NCI-H146 treated with DMSO at 0.1 percent for 48 hours (cell line): ENCODE measurements around the gene MPG.

Source experiments
- DNase-seq: peaks from one replicate; lab custom pipeline; 2025; ENCODE audit not compliant: unreplicated experiment; lab: John Stamatoyannopoulos, UW

The MPG gene

DNA sequence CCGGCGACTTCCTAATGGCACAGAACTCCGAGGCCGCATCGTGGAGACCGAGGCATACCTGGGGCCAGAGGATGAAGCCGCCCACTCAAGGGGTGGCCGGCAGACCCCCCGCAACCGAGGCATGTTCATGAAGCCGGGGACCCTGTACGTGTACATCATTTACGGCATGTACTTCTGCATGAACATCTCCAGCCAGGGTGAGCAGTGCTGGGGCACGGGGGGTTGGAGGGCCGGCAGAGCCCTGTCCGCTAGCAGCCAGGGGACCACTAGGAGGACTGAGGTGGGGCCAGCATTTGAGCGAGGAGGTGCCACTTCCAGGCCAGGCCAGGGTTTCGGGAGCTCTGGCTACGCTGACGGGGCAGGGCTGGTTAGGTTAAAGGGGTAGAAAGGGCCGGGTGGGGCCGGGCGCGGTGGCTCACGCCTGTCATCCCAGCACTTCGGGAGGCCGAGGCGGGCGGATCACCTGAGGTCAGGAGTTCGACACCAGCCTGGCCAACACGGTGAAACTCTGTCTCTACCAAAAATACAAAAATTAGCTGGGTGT, 5.1 kb downstream of the MPG start:
- no peak for DNase-seq

DNA sequence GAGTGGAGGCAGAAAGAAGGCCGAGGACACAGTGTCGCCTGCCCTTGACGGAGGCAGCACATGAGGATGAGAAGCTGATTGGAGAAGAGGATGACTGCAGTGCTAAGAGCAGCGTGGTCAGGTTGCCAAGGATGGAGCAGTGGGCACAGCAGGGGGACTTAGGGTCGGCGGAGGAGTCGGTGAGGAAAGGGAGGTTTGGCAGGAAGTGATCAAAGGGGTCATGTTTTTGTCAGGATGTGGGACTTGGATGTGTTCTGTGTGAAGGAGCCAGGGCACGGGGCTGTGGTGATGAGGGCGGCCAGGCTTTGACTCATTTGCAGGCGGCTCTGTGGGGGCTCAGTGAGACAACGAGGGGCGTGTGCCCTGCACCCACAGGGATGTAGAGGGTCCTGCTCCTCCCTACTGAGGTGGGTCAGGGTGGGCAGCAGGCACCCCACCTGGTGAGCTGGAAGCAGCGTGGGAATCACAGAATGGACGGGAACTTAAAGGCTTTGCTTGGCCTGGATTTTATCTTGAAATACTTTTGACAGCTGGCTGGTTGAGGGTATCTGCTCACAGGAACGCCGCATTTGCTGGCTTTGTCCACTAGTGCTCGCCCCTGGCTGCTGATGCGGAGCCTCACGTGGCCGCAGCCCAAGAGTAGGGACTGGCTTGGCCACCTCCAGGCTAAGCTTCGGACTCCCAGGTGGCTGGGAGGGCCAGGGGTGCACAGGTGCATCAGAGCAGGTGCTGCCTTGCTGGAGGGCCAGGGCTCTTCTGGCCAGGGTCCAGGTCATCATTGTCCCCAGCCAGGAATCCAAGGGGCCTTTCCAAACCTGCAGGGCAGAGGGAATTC, 6.0 kb downstream of the MPG start:
- peak; percentile 61 for DNase-seq

DNA sequence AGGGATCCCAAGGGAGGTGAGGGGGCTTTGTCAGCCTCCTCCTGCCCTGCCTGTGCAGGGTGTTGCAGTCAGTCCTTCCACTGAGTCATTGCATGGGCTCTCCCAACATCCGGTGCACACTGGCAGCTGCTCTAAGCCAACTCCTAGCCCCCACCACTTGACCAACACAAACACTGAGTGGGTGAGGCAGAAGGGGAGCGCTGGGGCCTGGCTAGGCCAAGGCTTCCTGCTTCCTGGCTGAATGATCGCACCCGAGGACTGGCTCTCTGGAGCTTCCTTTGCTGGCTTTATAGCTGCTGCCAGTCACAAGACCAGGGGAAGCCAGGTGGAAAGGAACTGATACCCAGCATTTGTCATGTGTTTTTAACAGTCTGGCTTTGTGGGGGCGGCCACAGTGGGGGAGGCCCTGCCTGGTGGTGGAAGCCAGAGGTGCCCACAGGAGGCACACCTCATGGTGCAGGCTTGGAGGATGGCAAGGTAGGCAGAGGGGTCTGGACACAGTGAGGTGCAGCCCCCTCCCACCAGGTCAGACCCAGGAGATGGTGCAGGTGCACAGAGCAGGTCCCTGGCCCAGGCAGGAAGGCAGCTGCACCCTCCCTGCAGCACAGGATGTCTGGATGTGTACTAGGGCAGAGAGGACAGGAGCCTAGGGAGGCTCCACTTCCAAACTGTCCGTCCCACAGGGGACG, 6.8 kb downstream of the MPG start:
- peak; percentile 34 for DNase-seq

DNA sequence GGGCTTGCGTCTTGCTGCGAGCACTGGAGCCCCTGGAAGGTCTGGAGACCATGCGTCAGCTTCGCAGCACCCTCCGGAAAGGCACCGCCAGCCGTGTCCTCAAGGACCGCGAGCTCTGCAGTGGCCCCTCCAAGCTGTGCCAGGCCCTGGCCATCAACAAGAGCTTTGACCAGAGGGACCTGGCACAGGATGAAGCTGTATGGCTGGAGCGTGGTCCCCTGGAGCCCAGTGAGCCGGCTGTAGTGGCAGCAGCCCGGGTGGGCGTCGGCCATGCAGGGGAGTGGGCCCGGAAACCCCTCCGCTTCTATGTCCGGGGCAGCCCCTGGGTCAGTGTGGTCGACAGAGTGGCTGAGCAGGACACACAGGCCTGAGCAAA, 7.4 kb downstream of the MPG start:
- no peak for DNase-seq

DNA sequence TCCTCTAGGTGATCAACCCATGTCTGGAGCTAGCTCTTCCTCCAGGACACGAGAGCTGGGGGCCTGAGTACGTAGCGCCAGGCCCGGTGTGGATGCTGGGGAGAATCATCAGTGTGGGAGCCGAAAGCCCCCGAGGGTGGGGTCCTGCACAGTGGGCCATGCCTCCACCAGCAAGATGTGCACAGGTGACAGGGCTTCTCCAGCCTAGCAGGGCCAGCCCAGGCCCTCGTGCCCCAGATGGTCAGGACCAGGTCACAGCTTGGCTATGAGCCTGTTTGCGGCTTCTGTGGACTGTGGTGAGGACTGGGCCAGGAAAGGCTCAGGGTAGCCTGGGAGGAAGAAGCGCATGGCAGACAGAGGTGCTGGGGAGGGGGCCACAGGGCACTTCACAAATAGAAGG, 7.8 kb downstream of the MPG start:
- no peak for DNase-seq

DNA sequence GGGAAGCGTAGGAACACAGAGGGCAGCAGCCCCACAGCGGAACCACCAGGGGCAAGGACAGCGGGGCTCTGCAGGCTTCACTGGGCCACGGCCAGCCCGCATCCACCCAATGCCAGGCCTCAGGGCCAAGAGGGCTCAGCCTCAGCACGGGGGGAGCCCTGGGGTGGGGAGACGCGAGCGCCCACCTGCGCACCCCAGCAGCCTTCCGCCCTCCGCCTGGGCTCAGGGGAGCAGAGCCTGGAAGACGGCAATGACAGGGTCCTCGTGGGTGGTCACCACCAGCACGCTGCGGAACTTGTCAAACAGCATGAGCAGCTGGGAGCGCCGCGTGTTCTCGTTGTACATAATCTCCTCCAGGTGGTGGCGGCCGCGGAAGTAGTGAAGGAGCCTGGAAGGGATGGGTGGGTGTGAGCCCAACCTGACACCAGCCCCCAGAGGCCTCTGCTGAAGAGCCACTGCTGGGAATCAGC, 8.5 kb downstream of the MPG start:
- no peak for DNase-seq

DNA sequence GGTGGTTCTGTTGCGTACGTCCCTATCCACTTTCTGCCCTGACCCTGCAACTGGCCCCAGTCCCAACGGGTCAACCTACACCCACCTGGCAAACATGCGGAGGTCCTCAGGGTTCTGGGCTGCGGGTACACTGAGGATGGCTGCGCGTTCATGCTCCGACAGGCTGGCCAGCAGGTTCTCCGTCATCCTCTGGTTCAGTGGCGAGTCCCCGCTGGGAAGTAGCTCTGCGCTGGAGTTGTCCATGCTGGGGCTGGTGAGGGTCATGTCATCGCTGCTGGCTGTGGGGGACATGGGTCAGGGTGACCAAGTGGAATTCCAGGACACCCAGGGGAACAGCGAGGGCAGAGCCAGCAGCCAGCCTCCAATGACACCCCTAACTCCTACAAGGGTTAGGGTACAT, 10.6 kb downstream of the MPG start:
- no peak for DNase-seq

DNA sequence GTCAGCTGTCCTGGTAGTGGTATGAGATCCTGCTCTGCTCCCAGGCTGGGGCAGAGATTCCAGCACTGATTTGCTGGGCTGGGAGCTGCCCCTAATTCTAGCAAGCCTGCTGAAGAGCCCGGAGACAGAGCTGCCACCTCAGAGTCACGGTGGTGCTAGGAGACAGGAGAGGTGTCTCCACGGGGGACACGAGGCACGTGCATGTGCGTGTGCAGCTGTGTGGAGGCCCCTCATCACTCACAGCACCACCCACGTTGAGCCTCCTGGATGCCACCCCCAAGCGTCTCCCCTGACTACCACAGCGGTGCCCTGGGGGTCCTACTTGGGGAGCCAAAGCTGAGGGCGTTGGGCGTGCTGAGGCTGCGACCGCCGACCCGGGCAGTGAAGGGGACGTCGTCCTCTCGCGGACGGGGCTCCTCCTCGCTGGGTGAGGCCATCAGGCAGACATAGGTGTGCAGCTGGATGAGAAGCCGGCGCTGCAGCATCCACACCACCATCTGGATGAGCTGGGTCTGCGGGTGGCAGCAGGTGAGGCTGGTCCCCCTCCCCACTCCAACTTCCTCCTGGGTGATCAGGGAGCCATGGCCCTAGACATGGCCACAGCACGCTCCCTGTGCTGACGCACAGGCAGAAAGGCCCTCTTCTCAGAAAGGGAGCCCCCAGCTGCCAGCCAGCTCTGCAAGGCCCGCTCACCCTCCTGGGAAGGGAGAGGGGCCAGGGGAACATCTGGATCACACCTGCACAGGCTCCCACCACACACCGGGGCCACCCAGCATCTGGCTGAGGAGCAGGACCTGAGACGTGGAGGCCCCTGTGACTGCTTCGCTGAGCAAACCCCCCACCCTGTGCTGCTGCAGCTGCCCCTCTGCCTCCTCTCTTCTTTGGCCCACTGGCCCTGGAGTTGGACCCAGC, 11.6 kb downstream of the MPG start:
- no peak for DNase-seq

DNA sequence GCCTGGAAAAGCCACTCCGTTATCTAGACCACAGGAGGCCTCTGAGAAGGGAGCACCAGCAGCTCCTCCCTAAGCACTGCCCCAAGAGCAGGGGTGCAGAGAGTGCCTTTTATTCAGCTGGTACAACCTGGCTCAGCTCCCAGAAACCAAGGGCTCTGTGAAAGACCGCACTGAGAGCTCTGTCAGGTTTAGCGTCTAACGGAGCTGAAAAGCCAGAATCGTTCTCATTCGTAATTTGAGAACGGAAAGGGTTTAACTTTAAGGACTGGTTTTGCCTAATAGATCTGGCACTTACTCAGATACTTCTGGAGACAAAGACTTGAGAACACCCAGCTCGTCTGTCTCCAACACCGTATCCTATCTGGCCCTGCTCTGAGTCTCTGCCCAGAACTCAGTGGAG, 13.5 kb downstream of the MPG start:
- no peak for DNase-seq

DNA sequence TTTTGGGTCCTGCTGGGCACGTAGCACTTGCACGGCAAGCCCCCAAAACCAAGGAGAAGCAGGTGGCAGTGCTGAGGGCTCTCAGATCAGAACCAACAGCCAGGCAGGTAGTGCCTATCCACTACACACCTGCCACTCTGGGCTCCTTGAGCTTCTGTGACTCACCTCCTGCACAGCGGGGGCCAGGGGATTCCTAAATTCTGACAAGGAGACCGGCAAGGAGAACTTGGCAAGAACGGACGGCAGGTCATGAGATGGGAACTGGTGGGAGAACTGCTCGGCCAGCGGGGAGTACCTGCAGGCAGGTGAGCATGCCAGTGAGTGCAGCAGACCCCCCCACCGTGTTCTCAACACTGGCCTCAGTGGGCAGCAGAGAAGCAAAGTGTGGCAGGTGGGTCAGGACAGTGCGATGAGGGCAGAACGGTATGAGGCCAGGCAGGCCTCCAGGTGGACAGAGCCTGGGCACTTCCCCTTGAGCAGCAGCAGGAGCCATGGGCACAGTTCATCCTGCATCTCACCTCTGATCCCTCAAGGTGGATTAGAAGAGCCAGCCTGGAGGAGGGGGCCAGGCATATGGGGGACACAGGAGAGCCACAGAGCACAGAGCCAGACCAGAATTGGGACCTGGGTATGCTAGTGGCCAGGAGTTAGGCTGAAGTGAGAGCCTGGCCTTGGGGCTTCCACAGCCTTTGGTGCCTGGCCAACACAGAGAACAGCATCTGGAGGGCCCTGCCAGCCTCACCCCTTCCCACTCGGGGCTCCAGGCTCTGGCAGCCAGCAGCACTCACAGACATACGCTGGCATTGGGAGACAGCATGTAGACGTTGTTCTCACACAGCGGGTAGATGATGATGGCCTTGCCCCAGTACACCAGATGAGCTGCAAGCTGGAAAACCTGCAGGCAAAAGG, 14.7 kb downstream of the MPG start:
- no peak for DNase-seq

DNA sequence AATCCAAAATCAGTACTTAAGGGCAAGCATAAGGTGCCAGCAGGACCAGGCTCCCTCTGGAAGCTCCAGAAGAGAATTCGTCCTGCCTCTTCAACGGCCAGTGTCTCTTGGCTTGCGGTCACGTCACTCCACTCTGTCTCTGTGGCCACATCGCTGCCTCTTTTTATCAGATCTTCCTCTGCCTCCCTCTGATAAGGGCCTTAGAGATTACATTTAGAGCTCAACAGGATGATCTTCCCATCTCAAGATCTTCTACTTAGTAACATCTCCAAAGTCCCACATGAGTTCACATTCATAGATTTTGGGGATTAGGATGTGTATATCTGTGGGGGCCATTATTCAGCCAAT, 16.9 kb downstream of the MPG start:
- DNase-seq: no peak

DNA sequence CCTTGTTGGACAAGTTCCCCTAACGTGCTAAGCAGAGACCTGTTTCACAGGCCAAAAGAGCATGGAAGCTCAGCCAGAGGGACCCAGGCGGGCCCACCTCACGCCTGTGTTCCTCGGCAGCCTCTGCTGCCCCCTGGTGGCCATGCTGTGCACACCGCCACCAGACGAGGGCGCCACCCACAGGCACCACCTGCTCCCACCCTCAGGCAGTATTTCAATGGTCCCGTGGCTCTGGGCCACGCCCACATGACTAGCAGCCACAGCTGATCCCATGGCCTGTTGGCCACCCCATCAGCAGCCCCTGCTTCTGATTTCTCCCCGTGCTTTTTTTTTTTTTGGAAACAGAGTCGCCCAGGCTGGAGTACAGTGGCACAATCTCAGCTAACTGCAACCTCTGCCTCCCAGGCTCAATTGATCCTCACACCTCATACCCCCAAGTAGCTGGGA, 18.9 kb downstream of the MPG start:
- DNase-seq: peak; percentile 84

DNA sequence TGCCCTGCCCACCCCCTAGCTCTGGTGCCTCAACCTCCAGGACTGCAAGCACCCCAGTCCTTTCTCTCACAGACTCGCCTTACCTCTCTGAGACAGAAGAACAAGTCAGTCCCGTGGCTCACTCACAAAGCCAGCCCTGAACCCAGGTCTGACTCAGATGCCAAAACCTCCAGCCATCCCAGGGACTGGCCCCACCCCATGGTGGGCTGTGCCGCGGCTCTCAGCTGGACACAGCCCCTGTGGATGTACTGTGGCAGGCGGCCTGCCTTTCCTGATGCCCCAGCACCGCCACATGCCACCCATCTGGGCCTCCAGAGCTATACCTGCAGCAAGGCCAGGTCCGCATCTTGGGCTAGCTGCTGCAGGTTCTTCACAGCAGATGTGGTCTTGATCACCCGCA, 19.8 kb downstream of the MPG start:
- DNase-seq: no peak

DNA sequence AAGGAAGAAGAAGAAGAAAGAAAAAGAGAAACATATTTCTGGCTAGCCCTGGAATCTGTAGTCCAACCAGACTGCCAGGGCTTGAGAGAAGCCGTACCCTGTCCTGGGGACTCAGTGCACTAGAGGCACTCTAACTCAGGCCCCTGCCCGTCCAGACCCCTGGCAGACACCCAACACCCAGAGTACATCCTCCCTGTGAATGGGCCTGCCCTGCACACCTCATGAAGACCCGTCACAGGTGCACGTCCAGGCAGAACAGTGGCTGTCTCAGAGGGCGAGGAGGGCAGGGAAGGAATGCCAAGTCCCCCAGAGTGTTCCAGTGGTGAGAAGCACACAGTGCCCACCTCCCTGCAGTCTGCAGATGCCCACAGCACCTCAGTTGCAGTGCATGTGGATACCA, 23.0 kb downstream of the MPG start:
- no peak for DNase-seq

DNA sequence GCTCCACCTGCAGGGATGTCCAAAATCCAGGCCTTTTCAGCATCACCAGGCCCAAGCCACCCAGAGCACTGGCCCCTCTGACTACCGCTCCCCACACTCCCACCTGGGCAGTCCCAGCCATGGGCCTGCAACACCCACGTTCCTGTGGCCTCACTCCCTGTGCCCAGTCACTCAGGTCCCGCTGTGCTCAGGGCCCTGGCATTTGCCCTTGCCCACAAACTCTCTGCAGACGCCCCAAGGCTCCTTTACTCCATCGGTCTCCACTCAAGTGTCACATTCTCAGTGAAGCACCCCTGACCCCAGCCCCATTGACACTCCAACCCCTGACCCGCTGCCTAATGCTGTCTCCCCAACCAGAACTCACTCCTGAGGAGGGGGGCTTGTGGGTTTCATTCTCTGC, 23.6 kb downstream of the MPG start:
- DNase-seq: no peak

DNA sequence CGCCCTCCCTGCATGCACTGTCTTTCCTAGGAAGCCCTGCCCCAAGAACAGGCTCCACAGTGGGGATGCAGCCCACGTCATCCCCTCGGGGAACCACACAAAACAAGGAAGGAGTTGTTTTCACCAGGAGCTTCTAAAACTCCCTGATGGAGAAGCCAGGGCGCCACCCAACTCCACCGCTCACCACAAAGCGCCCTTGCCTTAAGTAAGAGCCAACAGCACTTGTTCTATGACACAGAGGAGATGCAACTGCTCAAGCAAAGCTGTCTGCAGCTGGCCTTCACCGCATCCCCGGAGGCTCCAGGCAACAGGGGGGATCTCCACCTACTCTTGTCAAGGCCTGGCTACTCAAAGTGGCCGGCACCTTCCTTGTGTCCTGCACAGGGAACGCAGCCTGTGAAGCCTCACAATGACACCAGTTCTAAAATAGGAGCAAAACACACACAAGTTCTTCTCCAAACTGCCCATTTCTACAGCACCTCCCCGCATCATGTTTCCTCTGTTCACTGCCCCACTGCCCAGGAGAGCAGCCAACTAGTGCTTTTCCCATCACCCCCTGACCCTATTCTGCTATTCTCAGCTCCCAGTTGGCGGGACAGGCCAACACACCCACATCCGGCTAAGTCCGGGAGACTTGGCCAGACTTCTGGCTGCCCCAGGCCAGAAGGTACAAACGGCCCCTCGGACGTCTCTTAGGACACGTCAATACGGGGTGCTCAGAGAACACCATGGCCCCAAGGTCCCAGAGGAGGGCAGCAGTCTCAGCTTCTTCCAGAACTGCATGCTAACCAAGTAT, 24.2 kb downstream of the MPG start:
- DNase-seq: no peak

DNA sequence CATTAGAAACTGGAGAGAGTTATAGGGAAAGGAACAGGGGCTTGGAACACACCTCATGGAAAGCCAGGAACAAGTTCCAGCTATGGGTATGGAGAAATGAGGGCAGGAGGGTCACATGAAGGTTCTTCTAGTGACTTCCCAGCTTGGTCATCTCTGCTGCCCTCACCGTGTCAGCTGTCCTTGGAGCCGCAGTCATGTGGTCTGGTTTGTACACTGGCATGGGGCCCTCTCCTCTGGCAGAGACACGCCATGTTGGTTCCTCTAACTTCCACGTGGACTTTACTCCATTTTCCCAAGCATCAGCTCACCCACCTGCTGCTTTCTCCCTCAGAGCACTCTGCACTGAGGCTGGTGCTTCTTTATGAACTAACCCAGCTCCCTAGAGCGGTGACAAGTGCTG, 26.3 kb downstream of the MPG start:
- no peak for DNase-seq

DNA sequence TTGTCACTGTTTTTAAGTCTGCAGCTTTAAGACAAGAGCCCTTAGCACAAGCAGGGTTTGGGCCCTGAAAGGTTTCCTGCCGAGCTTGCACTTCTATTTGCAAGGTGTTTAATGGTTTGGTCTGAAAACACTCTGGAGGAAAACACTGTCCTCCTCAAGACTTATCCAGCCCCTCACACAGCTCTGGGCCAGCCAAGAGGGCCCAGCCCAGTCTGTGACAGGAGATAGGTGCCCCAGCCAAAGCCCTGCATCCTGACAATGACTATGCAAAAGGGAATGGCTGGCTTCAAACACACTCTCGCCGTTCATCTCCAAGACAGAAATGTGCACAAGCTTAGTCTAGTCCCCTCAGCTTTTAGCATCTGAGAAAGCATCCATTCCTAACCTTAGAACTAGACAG, 26.9 kb downstream of the MPG start:
- no peak for DNase-seq

DNA sequence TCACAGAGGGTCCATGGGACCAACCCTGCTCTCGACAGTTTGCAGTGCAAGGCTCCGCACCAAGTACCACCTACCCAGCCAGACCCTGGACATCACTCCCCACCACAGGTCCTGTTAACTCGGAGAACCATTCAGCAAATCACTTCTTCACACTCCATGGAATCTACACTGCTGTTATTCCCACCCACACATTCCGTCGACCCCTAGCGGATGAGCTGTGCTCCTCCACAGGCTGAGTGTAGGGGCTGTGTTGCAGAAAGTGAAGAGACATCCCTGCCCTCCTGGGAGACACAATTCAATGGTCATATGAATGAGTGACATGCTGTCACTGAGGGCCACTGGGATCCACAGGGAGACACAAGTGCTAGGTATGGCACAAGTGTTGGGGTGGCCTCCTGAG, 27.5 kb downstream of the MPG start:
- DNase-seq: no peak
